ENCODE results near the gene CCDC190. TPM values are rescaled to one million over a fixed set of nuclear protein-coding genes. Genes with fewer than 3 reads are reported as not detected.

Gene CCDC190
- total and polyA plus RNA-seq, 2 experiments from 2014 or later, result not detected

DNA sequence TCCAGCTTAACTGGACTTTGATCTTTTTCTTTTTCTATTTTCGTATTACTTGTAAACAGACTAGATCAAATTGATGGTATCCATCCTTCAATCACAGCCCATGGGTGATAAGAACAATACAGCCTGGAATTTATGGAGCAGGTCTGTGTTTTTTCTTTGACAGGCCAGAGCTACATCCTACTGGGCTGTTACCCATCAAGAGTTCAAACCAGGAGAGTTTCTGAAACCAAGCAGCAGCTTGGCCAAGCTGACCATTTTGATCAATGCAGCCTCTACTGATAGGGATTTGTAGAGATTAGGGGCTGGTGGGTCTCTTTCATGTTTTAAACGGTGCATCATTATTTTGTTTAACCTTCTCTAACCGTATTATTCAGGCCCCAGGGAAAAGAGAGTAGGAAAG, 24.3 kb upstream of the CCDC190 start:
- no peaks in the 10 kb centered on the region for H3K36me3 Mint-ChIP-seq (ENCODE audit: low read depth)
- ATAC-seq (no peak), DNase-seq (ENCODE audit: low spot score) (no peak)
- Histone ChIP-seq H3K27ac (ENCODE audit: low read depth) (no peak overlapping the region), H3K4me3 (no peak overlapping the region), H3K36me3 (ENCODE audit: insufficient read depth) (no peaks in the 10 kb centered on the region), H3K4me2 (no peak overlapping the region), H3K79me2 (replicated peaks; ENCODE audit: insufficient read depth) (no peaks in the 10 kb centered on the region), H3K9me2 (ENCODE audit: insufficient read depth) (no peaks in the 10 kb centered on the region), H3F3A (replicated peaks; ENCODE audit: low read depth) (no peaks in the 10 kb centered on the region), H4K20me1 (replicated peaks; ENCODE audit: insufficient read depth) (no peaks in the 10 kb centered on the region), H3K27me3 (ENCODE audit: insufficient read depth) (no peaks in the 10 kb centered on the region), H2AFZ (no peak overlapping the region), H3K4me1 (ENCODE audit: insufficient read depth) (no peaks in the 10 kb centered on the region)
- peaks cover 1% of the 10 kb centered on the region for H3K27me3 Mint-ChIP-seq (ENCODE audit: insufficient read depth, low read depth, poor library complexity)
- no peaks in the 10 kb centered on the region for H3K4me1 Mint-ChIP-seq
- no peak overlapping the region for H3K27ac Mint-ChIP-seq
- no peak overlapping the region for H3K4me3 Mint-ChIP-seq
- no peak for TF ChIP-seq STAT1 (IDR thresholded peaks at IDR 0.05; ENCODE audit: unreplicated experiment)
- TF ChIP-seq ZNF331 (CRISPR knock-in tag; IDR thresholded peaks at IDR 0.05; ENCODE audit: low read depth), result no peak
- no peaks in the 10 kb centered on the region for H3K9me3 Mint-ChIP-seq

DNA sequence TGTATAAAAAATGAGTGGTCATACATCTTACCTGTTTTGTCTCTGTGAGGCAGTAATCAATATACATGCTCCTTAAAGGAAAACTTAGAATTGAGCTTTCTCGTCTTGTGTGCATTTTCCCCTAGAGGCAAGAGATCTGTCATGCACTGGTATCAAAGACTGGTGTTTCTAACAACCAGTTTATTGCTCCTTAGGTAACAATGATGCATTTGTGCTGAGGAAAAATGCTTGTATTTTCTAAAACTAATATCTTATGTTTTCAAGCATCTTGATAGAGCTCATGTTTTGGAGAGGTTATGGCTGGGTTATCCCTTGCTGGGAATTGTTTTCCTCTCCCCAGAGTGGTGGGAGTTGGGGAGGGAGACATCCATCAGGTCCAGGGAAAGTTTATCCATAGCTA, 23.9 kb upstream of the CCDC190 start:
- no peaks in the 10 kb centered on the region for H3K36me3 Mint-ChIP-seq (ENCODE audit: low read depth)
- no peaks in the 10 kb centered on the region for H3K79me2 ChIP-seq (replicated peaks; ENCODE audit: insufficient read depth)
- H3K27ac Mint-ChIP-seq, result no peak overlapping the region
- TF ChIP-seq EZH2phosphoT487 (IDR thresholded peaks at IDR 0.05; ENCODE audit: unreplicated experiment) (no peak), STAT1 (IDR thresholded peaks at IDR 0.05; ENCODE audit: unreplicated experiment) (no peak), ZNF114 (CRISPR knock-in tag; IDR thresholded peaks at IDR 0.05) (no peak), JUNB (IDR thresholded peaks at IDR 0.05; ENCODE audit: unreplicated experiment) (no peak), CREB1 (CRISPR knock-in tag; IDR thresholded peaks at IDR 0.05; ENCODE audit: low read depth) (no peak), EZH2 (IDR thresholded peaks at IDR 0.05; ENCODE audit: low read depth, unreplicated experiment) (no peak), POLR2AphosphoS5 (IDR thresholded peaks at IDR 0.05; ENCODE audit: low read depth) (no peak), ZNF331 (CRISPR knock-in tag; IDR thresholded peaks at IDR 0.05; ENCODE audit: low read depth) (no peak)
- TF ChIP-seq, protein P1, sequence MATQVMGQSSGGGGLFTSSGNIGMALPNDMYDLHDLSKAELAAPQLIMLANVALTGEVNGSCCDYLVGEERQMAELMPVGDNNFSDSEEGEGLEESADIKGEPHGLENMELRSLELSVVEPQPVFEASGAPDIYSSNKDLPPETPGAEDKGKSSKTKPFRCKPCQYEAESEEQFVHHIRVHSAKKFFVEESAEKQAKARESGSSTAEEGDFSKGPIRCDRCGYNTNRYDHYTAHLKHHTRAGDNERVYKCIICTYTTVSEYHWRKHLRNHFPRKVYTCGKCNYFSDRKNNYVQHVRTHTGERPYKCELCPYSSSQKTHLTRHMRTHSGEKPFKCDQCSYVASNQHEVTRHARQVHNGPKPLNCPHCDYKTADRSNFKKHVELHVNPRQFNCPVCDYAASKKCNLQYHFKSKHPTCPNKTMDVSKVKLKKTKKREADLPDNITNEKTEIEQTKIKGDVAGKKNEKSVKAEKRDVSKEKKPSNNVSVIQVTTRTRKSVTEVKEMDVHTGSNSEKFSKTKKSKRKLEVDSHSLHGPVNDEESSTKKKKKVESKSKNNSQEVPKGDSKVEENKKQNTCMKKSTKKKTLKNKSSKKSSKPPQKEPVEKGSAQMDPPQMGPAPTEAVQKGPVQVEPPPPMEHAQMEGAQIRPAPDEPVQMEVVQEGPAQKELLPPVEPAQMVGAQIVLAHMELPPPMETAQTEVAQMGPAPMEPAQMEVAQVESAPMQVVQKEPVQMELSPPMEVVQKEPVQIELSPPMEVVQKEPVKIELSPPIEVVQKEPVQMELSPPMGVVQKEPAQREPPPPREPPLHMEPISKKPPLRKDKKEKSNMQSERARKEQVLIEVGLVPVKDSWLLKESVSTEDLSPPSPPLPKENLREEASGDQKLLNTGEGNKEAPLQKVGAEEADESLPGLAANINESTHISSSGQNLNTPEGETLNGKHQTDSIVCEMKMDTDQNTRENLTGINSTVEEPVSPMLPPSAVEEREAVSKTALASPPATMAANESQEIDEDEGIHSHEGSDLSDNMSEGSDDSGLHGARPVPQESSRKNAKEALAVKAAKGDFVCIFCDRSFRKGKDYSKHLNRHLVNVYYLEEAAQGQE (IDR thresholded peaks at IDR 0.05; ENCODE audit: unreplicated experiment), result no peak
- TF ChIP-seq, protein P2, sequence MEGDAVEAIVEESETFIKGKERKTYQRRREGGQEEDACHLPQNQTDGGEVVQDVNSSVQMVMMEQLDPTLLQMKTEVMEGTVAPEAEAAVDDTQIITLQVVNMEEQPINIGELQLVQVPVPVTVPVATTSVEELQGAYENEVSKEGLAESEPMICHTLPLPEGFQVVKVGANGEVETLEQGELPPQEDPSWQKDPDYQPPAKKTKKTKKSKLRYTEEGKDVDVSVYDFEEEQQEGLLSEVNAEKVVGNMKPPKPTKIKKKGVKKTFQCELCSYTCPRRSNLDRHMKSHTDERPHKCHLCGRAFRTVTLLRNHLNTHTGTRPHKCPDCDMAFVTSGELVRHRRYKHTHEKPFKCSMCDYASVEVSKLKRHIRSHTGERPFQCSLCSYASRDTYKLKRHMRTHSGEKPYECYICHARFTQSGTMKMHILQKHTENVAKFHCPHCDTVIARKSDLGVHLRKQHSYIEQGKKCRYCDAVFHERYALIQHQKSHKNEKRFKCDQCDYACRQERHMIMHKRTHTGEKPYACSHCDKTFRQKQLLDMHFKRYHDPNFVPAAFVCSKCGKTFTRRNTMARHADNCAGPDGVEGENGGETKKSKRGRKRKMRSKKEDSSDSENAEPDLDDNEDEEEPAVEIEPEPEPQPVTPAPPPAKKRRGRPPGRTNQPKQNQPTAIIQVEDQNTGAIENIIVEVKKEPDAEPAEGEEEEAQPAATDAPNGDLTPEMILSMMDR (conservative IDR thresholded peaks at IDR 0.05; ENCODE audit: low read depth in 2 of 2), result no peak
- TF ChIP-seq, protein P3, sequence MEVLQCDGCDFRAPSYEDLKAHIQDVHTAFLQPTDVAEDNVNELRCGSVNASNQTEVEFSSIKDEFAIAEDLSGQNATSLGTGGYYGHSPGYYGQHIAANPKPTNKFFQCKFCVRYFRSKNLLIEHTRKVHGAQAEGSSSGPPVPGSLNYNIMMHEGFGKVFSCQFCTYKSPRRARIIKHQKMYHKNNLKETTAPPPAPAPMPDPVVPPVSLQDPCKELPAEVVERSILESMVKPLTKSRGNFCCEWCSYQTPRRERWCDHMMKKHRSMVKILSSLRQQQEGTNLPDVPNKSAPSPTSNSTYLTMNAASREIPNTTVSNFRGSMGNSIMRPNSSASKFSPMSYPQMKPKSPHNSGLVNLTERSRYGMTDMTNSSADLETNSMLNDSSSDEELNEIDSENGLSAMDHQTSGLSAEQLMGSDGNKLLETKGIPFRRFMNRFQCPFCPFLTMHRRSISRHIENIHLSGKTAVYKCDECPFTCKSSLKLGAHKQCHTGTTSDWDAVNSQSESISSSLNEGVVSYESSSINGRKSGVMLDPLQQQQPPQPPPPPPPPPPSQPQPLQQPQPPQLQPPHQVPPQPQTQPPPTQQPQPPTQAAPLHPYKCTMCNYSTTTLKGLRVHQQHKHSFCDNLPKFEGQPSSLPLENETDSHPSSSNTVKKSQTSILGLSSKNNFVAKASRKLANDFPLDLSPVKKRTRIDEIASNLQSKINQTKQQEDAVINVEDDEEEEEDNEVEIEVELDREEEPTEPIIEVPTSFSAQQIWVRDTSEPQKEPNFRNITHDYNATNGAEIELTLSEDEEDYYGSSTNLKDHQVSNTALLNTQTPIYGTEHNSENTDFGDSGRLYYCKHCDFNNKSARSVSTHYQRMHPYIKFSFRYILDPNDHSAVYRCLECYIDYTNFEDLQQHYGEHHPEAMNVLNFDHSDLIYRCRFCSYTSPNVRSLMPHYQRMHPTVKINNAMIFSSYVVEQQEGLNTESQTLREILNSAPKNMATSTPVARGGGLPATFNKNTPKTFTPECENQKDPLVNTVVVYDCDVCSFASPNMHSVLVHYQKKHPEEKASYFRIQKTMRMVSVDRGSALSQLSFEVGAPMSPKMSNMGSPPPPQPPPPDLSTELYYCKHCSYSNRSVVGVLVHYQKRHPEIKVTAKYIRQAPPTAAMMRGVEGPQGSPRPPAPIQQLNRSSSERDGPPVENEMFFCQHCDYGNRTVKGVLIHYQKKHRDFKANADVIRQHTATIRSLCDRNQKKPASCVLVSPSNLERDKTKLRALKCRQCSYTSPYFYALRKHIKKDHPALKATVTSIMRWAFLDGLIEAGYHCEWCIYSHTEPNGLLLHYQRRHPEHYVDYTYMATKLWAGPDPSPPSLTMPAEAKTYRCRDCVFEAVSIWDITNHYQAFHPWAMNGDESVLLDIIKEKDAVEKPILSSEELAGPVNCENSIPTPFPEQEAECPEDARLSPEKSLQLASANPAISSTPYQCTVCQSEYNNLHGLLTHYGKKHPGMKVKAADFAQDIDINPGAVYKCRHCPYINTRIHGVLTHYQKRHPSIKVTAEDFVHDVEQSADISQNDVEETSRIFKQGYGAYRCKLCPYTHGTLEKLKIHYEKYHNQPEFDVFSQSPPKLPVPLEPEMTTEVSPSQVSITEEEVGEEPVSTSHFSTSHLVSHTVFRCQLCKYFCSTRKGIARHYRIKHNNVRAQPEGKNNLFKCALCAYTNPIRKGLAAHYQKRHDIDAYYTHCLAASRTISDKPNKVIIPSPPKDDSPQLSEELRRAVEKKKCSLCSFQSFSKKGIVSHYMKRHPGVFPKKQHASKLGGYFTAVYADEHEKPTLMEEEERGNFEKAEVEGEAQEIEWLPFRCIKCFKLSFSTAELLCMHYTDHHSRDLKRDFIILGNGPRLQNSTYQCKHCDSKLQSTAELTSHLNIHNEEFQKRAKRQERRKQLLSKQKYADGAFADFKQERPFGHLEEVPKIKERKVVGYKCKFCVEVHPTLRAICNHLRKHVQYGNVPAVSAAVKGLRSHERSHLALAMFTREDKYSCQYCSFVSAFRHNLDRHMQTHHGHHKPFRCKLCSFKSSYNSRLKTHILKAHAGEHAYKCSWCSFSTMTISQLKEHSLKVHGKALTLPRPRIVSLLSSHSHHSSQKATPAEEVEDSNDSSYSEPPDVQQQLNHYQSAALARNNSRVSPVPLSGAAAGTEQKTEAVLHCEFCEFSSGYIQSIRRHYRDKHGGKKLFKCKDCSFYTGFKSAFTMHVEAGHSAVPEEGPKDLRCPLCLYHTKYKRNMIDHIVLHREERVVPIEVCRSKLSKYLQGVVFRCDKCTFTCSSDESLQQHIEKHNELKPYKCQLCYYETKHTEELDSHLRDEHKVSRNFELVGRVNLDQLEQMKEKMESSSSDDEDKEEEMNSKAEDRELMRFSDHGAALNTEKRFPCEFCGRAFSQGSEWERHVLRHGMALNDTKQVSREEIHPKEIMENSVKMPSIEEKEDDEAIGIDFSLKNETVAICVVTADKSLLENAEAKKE (CRISPR knock-in tag; IDR thresholded peaks at IDR 0.05), result no peak

More for the DNA sequence above, 23.9 kb upstream of the CCDC190 start:
- Histone ChIP-seq H3K4me3 (no peak overlapping the region), H3K4me1 (ENCODE audit: insufficient read depth) (no peaks in the 10 kb centered on the region), H2AFZ (no peak overlapping the region), H3K27me3 (ENCODE audit: insufficient read depth) (no peaks in the 10 kb centered on the region), H3F3A (replicated peaks; ENCODE audit: low read depth) (no peaks in the 10 kb centered on the region), H4K20me1 (replicated peaks; ENCODE audit: insufficient read depth) (no peaks in the 10 kb centered on the region), H3K9me2 (ENCODE audit: insufficient read depth) (no peaks in the 10 kb centered on the region), H3K36me3 (ENCODE audit: insufficient read depth) (no peaks in the 10 kb centered on the region), H3K4me2 (no peak overlapping the region), H3K27ac (ENCODE audit: low read depth) (no peak overlapping the region)
- ATAC-seq (no peak), DNase-seq (ENCODE audit: low spot score) (no peak)
- Mint-ChIP-seq H3K4me1 (no peaks in the 10 kb centered on the region), H3K9me3 (no peaks in the 10 kb centered on the region), H3K4me3 (no peak overlapping the region), H3K27me3 (ENCODE audit: insufficient read depth, low read depth, poor library complexity) (peaks cover 1% of the 10 kb centered on the region)
